Gastrocnemius medialis (tissue), 4 donors: Measurements from ENCODE around the gene TBXA2R. TPM values are rescaled to one million over a fixed set of nuclear protein-coding genes. Genes with fewer than 3 reads are reported as not detected.

ENCODE experiments used
- ATAC-seq, 2 donors: fragments of 150-250 bp; one replicate each; pipeline ENCODE4 v1.9.1; 2016
- DNase-seq, 2 donors: peaks; one replicate each; pipeline ENCODE4 v3.0.0-alpha.2; 2019
- H3K27ac ChIP-seq, 4 donors: fragments of 200-600 bp; sonication (generic); 1 replicate in 1 of 4; 2 replicates in 3 of 4; pipeline ENCODE4 v1.5.1; 2016 to 2018; ENCODE audit warnings: mild to moderate bottlenecking in 2 of 4, moderate library complexity in 1 of 4
- H3K27me3 ChIP-seq, 3 donors: fragments of 200-600 bp; sonication (generic) in 2 of 3; 1 replicate in 1 of 3; 2 replicates in 2 of 3; pipeline versions ENCODE4 v1.5.1 to v1.6.0; 2016 to 2019; ENCODE audit warnings: mild to moderate bottlenecking in 1 of 3, moderate library complexity in 1 of 3
- H3K36me3 ChIP-seq, 2 donors: fragments of 200-600 bp; sonication (generic) in 1 of 2; one replicate each; pipeline ENCODE4 v1.5.1; 2017 to 2018
- H3K4me1 ChIP-seq, 2 donors: fragments of 200-600 bp; sonication (generic) in 1 of 2; one replicate each; pipeline ENCODE4 v1.5.1; 2016 to 2017; ENCODE audit warnings: mild to moderate bottlenecking in 2 of 2
- H3K4me3 ChIP-seq, 4 donors: fragments of 200-600 bp; sonication (generic) in 3 of 4; 1 replicate in 1 of 4; 2 replicates in 3 of 4; pipeline ENCODE4 v1.5.1; 2016 to 2019; ENCODE audit warnings: mild to moderate bottlenecking in 2 of 4
- H3K9me3 ChIP-seq, 3 donors: fragments of 200-600 bp; sonication (generic) in 2 of 3; 1 replicate in 1 of 3; 2 replicates in 2 of 3; pipeline ENCODE4 v1.5.1; 2016 to 2019
- CTCF ChIP-seq, 5 experiments: fragments of 450-650 bp in 3 of 5; fragments of 200-600 bp in 2 of 5; sonication (generic) in 2 of 5; IDR thresholded peaks in 4 of 5; conservative IDR thresholded peaks in 1 of 5; 1 replicate in 4 of 5; 2 replicates in 1 of 5; pipeline ENCODE4 v1.5.1; 2016 to 2019; ENCODE audit warnings: antibody characterized with exemption in 5 of 5, mild to moderate bottlenecking in 3 of 5, moderate library complexity in 3 of 5
- POLR2A ChIP-seq, 2 donors: fragments of 450-650 bp; IDR thresholded peaks; one replicate each; pipeline ENCODE4 v1.6.1; 2017; ENCODE audit warnings: antibody characterized with exemption in 2 of 2, mild to moderate bottlenecking in 2 of 2, moderate library complexity in 2 of 2
- in situ Hi-C, 4 donors: fragments of 200-750 bp; cut with MboI; loops; one replicate each; pipeline versions ENCODE4 v1.15.0 to v1.8.0; 2017; ENCODE audit warnings: low sequenced_read_pairs in 4 of 4
- intact Hi-C: fragments of 100-400 bp; cut with DNase I; formaldehyde crosslinking; loops from one replicate; pipeline ENCODE4 v1.15.1; 2023; ENCODE audit warnings: low total_unique reads
- total RNA-seq, 4 donors: library from RNA; depleted of rRNA; stranded (reverse); fragments of >200 nt; gene quantifications; one replicate each; pipeline versions ENCODE4 v1.1.0 to v1.2.3, GENCODE V29; 2016

Gene TBXA2R
- total RNA-seq, 4 donors from 2014 or later, result 0.36 to 1.2 (median 0.51) TPM; not detected in 1

- peak overlapping the region in 2 of 4 donors; percentile 90 to 94 for H3K27ac ChIP-seq
- no peak for TF ChIP-seq POLR2A (IDR thresholded peaks at IDR 0.05)
- no peak for TF ChIP-seq CTCF (IDR thresholded peaks at IDR 0.05 in 4 of 5, conservative IDR thresholded peaks at IDR 0.05 in 1 of 5)
- no peaks in the 10 kb centered on the region for H3K9me3 ChIP-seq
- ATAC-seq (no peak), DNase-seq (no peak)
- H3K36me3 ChIP-seq, result no peaks in the 10 kb centered on the region
- no peaks in the 10 kb centered on the region for H3K27me3 ChIP-seq
- peaks cover 19 to 20% of the 10 kb centered on the region in 2 donors for H3K4me1 ChIP-seq
- intact Hi-C loops (loop anchor here (2.0 kb wide), 1 partner anchor 71 kb away; the partner anchor contains the start of gene CACTIN), in situ Hi-C loops (no loop called here)
- H3K4me3 ChIP-seq, result peak overlapping the region; percentile 69 to 91 (median 83)
Observed at GRCh38 chr19:3555653-3556422, 50.8 kb downstream of the TBXA2R start.

GRCh38 chr19:3554254-3555083 lies 52.2 kb downstream of the TBXA2R start:
- DNase-seq (no peak), ATAC-seq (no peak)
- H3K36me3 ChIP-seq, result no peaks in the 10 kb centered on the region
- TF ChIP-seq POLR2A (IDR thresholded peaks at IDR 0.05), result no peak
- TF ChIP-seq CTCF (IDR thresholded peaks at IDR 0.05 in 4 of 5, conservative IDR thresholded peaks at IDR 0.05 in 1 of 5), result no peak
- H3K9me3 ChIP-seq, result no peaks in the 10 kb centered on the region
- no peaks in the 10 kb centered on the region for H3K27me3 ChIP-seq
- H3K4me3 ChIP-seq, result no peak overlapping the region
- H3K4me1 ChIP-seq, result peaks cover 19 to 20% of the 10 kb centered on the region in 2 donors
- peak overlapping the region in 3 of 4 donors; percentile 5 to 45 (median 6) for H3K27ac ChIP-seq
- in situ Hi-C loops (no loop called here), intact Hi-C loops (no loop called here)

GRCh38 chr19:3551792-3552095 lies 54.9 kb downstream of the TBXA2R start:
- H3K36me3 ChIP-seq, result no peaks in the 10 kb centered on the region
- no peak overlapping the region for H3K4me3 ChIP-seq
- H3K4me1 ChIP-seq, result peaks cover 14 to 15% of the 10 kb centered on the region in 2 donors
- DNase-seq (no peak), ATAC-seq (no peak)
- in situ Hi-C loops, result no loop called here
- TF ChIP-seq CTCF (IDR thresholded peaks at IDR 0.05 in 4 of 5, conservative IDR thresholded peaks at IDR 0.05 in 1 of 5) (no peak), POLR2A (IDR thresholded peaks at IDR 0.05) (no peak)
- H3K9me3 ChIP-seq, result no peaks in the 10 kb centered on the region
- no peaks in the 10 kb centered on the region for H3K27me3 ChIP-seq
- H3K27ac ChIP-seq, result no peak overlapping the region
- intact Hi-C loops, result no loop called here

GRCh38 chr19:3550947-3551791 lies 55.5 kb downstream of the TBXA2R start:
- H3K4me3 ChIP-seq, result no peak overlapping the region
- ATAC-seq (no peak), DNase-seq (no peak)
- no peaks in the 10 kb centered on the region for H3K9me3 ChIP-seq
- in situ Hi-C loops (no loop called here), intact Hi-C loops (no loop called here)
- no peaks in the 10 kb centered on the region for H3K36me3 ChIP-seq
- TF ChIP-seq POLR2A (IDR thresholded peaks at IDR 0.05), result no peak
- TF ChIP-seq CTCF (IDR thresholded peaks at IDR 0.05 in 4 of 5, conservative IDR thresholded peaks at IDR 0.05 in 1 of 5), result no peak
- no peak overlapping the region for H3K27ac ChIP-seq
- H3K4me1 ChIP-seq, result peaks cover 10 to 12% of the 10 kb centered on the region in 2 donors
- H3K27me3 ChIP-seq, result no peaks in the 10 kb centered on the region
